Fibroblast of the aortic adventitia (primary cell): ENCODE results near the gene AKT3. TPM values are rescaled to one million over a fixed set of nuclear protein-coding genes. Genes with fewer than 3 reads are reported as not detected.

Experiments used
- DNase-seq: peaks from one replicate; pipeline ENCODE4 v3.0.0-alpha.2; 2010; ENCODE audit warnings: low read depth
- H3K4me3 ChIP-seq: 2 replicates; pipeline ENCODE4 v1.5.1; 2011; ENCODE audit warnings: low read depth, mild to moderate bottlenecking, control low read depth, low read length, moderate library complexity
- CTCF ChIP-seq: IDR thresholded peaks from 2 replicates; pipeline ENCODE4 v1.5.1; 2011; ENCODE audit warnings: mild to moderate bottlenecking, low read length, control low read depth, inconsistent platforms; ENCODE audit not compliant: insufficient read depth
- total RNA-seq: library from RNA; depleted of rRNA; stranded (reverse); fragments of >200 nt; gene quantifications from 2 replicates; pipeline ENCODE4 v1.2.3, GENCODE V29; 2012; ENCODE audit warnings: low replicate concordance

AKT3 gene
- total RNA-seq, 1 donor, result 36.6 TPM

DNA sequence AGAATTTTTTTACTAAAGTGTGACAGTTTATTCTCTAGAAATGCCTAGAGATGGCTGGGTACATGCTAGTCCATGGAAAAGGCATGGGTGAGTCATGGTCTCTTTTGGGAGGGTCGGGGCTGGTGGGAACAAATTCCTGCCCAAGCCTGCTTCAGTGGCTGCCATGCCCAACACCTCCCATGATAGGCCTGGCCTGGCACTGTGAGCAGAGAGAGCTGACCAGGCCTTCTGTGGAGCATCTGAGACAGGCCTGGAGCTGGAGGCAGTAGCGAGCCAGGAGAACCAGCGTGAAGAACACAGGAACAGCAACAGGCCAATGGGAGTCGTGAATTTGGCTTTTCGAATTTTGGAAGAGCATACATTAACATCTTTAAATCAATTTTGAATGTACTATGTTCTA, 385.0 kb downstream of the AKT3 start:
- no peak for DNase-seq
- H3K4me3 ChIP-seq, result no peak overlapping the region
- no peak for TF ChIP-seq CTCF

DNA sequence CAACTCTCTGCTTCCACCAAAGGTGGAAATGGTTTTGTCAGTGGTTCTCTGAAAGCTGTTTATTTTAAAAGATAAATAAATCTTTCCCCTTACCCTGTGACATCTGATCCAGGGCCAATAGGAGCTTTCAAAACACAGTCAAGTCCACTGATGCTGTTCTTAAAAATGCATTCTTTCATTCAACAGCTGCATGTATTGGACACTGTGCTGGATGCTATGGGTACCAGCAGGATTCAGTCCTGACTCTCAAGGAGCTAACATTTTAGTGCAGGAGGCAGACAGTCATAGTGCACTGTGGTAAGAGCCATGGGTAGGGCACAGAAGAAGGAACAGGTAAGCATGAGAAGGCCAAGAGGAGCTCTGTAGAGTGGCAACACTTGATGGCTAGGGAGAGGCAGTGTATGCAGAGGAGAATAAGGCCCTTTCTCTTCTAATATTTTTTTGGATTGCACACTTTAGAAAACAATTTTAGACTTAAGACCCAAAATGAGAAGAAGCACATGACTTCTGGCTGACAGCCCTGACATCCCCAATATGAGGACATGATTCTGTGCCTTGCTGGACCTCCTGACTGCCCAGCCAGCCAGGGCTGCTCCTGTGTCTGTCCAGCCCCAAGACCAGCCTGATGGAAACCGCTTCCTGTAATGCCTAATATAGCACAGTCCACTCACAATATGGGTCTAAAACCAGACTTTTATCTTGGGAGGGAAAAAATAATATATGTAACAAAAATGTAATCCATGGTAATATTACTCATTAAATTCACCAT, 386.9 kb downstream of the AKT3 start:
- no peak for DNase-seq
- H3K4me3 ChIP-seq, result no peak overlapping the region
- TF ChIP-seq CTCF, result no peak

DNA sequence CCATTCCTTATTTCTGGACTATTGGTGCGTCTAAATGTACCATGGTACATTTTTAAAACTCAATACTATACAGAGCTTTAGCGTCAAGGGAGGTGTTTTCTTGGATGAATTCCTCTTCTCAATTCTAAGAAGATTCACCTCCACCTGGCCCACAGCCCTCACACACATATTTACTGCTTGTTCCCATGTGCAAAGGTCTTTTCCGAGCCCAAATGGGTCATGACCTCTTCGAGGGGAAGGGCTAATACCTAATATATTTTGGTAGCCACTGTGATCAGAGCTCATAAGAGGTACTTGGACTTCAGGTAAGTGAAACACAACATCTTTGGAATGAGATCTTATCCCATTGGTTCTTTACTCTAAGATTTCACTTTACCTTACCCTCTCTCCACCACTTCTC, 388.3 kb downstream of the AKT3 start:
- DNase-seq, result no peak
- H3K4me3 ChIP-seq, result no peak overlapping the region
- no peak for TF ChIP-seq CTCF

GRCh38 chr1:243459059-243459458, 391.0 kb downstream of the AKT3 start:
- H3K4me3 ChIP-seq, result no peak overlapping the region
- DNase-seq, result no peak
- TF ChIP-seq CTCF, result no peak

DNA sequence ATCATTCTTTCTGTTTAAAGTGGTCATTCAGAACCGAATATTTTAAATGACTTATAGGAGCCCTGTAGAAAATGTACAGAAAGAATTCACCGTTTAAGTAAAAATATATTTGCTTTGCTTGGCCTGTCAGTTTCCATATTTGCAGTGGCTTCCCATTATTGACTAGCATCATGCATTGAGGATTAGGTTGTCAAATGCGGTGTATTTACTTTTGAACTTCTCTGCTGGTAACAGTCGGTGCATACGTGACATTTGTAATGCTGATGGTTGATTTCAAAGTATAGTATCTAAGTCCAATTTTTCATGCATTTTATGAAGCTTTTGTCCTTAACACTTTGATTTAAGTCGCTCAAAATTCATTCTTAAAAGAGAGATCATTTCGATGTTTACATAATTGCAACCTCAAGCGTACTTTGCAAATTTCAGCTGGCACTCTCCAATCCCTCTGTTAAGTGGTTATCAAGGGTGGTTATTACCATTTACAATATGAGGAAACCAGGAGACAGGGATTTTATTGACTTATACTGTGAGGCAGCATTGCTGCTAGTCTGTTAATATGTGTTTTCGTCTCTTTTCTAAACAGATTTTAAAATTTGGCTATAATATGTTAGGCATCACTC, 392.6 kb downstream of the AKT3 start:
- TF ChIP-seq CTCF, result no peak
- no peak for DNase-seq
- H3K4me3 ChIP-seq, result no peak overlapping the region

DNA sequence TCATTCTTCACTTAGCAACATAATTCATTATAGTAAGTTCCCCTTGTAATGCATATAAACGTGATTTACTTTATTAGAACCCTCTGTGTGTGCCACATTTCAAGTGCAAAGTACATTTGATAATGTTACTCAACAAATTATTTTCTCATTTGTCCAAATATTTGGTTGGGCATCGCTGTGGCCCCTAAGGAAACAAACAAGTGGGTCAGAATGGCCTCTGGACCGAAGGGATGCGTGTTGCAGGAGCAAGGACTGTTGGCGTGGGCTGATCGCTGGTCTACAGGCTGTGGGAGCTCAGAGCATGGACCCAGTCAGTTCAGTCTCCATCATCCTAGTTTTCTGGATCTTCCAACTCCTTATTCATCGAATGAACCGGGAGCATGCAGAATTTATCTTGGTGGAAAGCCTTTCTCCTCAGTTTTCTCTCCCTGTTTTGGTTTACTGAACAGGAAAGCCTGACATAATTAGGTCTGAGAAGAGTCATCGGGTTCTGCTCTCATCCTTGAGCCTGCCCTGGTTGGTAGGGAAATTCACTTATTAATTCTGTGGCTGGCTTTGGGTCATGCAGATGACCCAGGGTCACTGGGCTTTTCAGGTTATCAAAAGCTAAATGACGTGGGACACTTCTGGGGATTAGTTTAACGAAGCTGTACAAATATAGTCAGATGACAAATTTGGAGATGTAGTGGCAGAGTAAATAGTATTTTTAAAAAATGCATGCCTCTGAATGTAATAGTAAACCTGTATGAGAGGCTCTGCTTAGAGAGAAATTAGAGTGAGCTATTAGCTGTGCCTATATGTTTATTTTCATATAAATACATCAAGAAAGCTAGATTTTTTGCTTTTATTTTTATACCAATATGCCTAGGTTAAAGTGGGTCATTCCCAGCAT, 394.0 kb downstream of the AKT3 start:
- H3K4me3 ChIP-seq, result no peak overlapping the region
- TF ChIP-seq CTCF, result no peak
- no peak for DNase-seq
